H1 (cell line): ENCODE data around the gene PAX6. TPM values are rescaled to one million over a fixed set of nuclear protein-coding genes. Genes with fewer than 3 reads are reported as not detected.

Experiments
- CTCF ChIA-PET: fragments of 300-600 bp; sonication (Branson Sonifier 250); formaldehyde crosslinking; loops from one replicate; lab custom pipeline; 2021; ENCODE audit not compliant: partially characterized antibody; lab: Charles Lee
- POLR2A ChIA-PET: fragments of 300-600 bp; sonication (Branson Sonifier 250); formaldehyde crosslinking; loops from one replicate; lab custom pipeline; 2021; ENCODE audit warnings: inconsistent platforms; ENCODE audit not compliant: partially characterized antibody; lab: Charles Lee
- DNase-seq, 2 experiments: peaks; one replicate each; pipeline versions ENCODE4 v3.0.0 to v3.0.0-alpha.2; 2010 to 2022; ENCODE audit warnings: low spot score in 2 of 2, low read depth in 1 of 2, mixed read lengths in 1 of 2
- FAIRE-seq: peaks from 2 replicates; lab custom pipeline; 2011; peaks lifted over from hg19 to GRCh38; lab: Jason Lieb, UNC
- H2AFZ ChIP-seq: 2 replicates; pipeline ENCODE4 v1.8.1; 2012; ENCODE audit warnings: low read length, inconsistent platforms
- H2AK5ac ChIP-seq: 2 replicates; pipeline ENCODE4 v1.6.1; 2013; ENCODE audit warnings: low read depth, low read length
- H2BK120ac ChIP-seq: replicated peaks from 2 replicates; pipeline ENCODE3; 2013; ENCODE audit warnings: low read depth, low read length, inconsistent platforms
- H2BK12ac ChIP-seq: 2 replicates; pipeline ENCODE4 v1.6.1; 2013; ENCODE audit warnings: low read depth, low read length
- H2BK15ac ChIP-seq: 2 replicates; pipeline ENCODE4 v1.6.1; 2013; ENCODE audit warnings: low read length
- H2BK20ac ChIP-seq: 2 replicates; pipeline ENCODE4 v1.6.1; 2013; ENCODE audit warnings: low read length
- H2BK5ac ChIP-seq: 2 replicates; pipeline ENCODE4 v1.6.1; 2013; ENCODE audit warnings: low read depth, low read length
- H3K14ac ChIP-seq: 2 replicates; pipeline ENCODE4 v1.6.1; 2013; ENCODE audit warnings: inconsistent platforms; ENCODE audit not compliant: insufficient read length
- H3K18ac ChIP-seq: 2 replicates; pipeline ENCODE4 v1.6.1; 2013; ENCODE audit warnings: low read length; ENCODE audit errors: extremely low read depth
- H3K23ac ChIP-seq: 2 replicates; pipeline ENCODE4 v1.6.1; 2013; ENCODE audit warnings: inconsistent platforms; ENCODE audit not compliant: insufficient read length
- H3K23me2 ChIP-seq: 2 replicates; pipeline ENCODE4 v1.6.1; 2013; ENCODE audit warnings: low read depth, low read length
- H3K27ac ChIP-seq: 2 replicates; pipeline ENCODE4 v1.6.1; 2011; ENCODE audit warnings: low read depth, low read length, inconsistent platforms
- H3K27me3 ChIP-seq, 4 experiments: replicated peaks in 1 of 4; 1 replicate in 1 of 4; 2 replicates in 3 of 4; pipeline versions ENCODE4 v1.6.1 to v1.8.1; 2011 to 2013; ENCODE audit warnings: low read length in 3 of 4, mild to moderate bottlenecking in 3 of 4, inconsistent platforms in 2 of 4, mixed read lengths in 2 of 4, moderate library complexity in 1 of 4; ENCODE audit not compliant: control insufficient read depth in 3 of 4, insufficient read depth in 3 of 4; ENCODE audit errors: extremely low read depth in 1 of 4
- H3K36me3 ChIP-seq, 4 experiments: 2 replicates each; pipeline versions ENCODE4 v1.6.1 to v1.8.1; 2011 to 2013; ENCODE audit warnings: mild to moderate bottlenecking in 4 of 4, low read length in 3 of 4, moderate library complexity in 2 of 4, control low read depth in 1 of 4, inconsistent platforms in 1 of 4; ENCODE audit not compliant: insufficient read depth in 4 of 4, control insufficient read depth in 2 of 4
- H3K4ac ChIP-seq: replicated peaks from 2 replicates; pipeline ENCODE3; 2013; ENCODE audit warnings: low read length, low read depth, mixed read lengths, inconsistent platforms; ENCODE audit not compliant: insufficient read length
- H3K4me1 ChIP-seq, 4 experiments: replicated peaks in 1 of 4; 1 replicate in 1 of 4; 2 replicates in 3 of 4; pipeline versions ENCODE4 v1.6.1 to v1.8.1; 2011 to 2013; ENCODE audit warnings: low read length in 3 of 4, inconsistent platforms in 2 of 4, mixed read lengths in 1 of 4; ENCODE audit not compliant: insufficient read depth in 4 of 4, control insufficient read depth in 3 of 4
- H3K4me2 ChIP-seq, 2 experiments: 2 replicates each; pipeline versions ENCODE4 v1.6.1 to v1.8.1; 2011 to 2013; ENCODE audit warnings: low read depth in 2 of 2, low read length in 2 of 2, control low read depth in 1 of 2, inconsistent platforms in 1 of 2, mild to moderate bottlenecking in 1 of 2; ENCODE audit not compliant: insufficient read depth in 1 of 2
- H3K4me3 ChIP-seq, 4 experiments: fragments of 200-600, 300-600 bp in 1 of 4; sonication (generic), shearing (Covaris generic), sonication (Bioruptor Twin) in 1 of 4; 2 replicates each; pipeline versions ENCODE4 v1.5.1 to v1.8.1; 2011 to 2016; ENCODE audit warnings: low read length in 4 of 4, low read depth in 3 of 4, control low read depth in 2 of 4, inconsistent platforms in 2 of 4, mild to moderate bottlenecking in 2 of 4, mixed read lengths in 1 of 4, moderate library complexity in 1 of 4; ENCODE audit not compliant: insufficient read depth in 2 of 4; ENCODE audit errors: extremely low read depth in 1 of 4
- H3K56ac ChIP-seq: replicated peaks from 2 replicates; pipeline ENCODE3; 2013; ENCODE audit warnings: low read depth, mild to moderate bottlenecking, mixed read lengths, low read length, inconsistent platforms; ENCODE audit not compliant: insufficient read length
- H3K79me1 ChIP-seq: 2 replicates; pipeline ENCODE4 v1.6.1; 2013; ENCODE audit warnings: low read depth, low read length, control low read depth
- H3K79me2 ChIP-seq, 2 experiments: 2 replicates each; pipeline versions ENCODE4 v1.6.1 to v1.8.1; 2012 to 2013; ENCODE audit warnings: low read length in 2 of 2, mild to moderate bottlenecking in 2 of 2, inconsistent platforms in 1 of 2; ENCODE audit not compliant: insufficient read depth in 2 of 2, control insufficient read depth in 1 of 2
- H3K9ac ChIP-seq, 4 experiments: replicated peaks in 1 of 4; 1 replicate in 1 of 4; 2 replicates in 3 of 4; pipeline versions ENCODE4 v1.6.1 to v1.8.1; 2011 to 2013; ENCODE audit warnings: low read depth in 3 of 4, low read length in 3 of 4, control low read depth in 2 of 4, mild to moderate bottlenecking in 2 of 4, moderate library complexity in 2 of 4, inconsistent platforms in 1 of 4; ENCODE audit errors: extremely low read depth in 1 of 4
- H3K9me3 ChIP-seq, 2 experiments: 2 replicates each; pipeline versions ENCODE4 v1.6.1 to v1.8.1; 2012 to 2013; ENCODE audit warnings: mild to moderate bottlenecking in 2 of 2, moderate library complexity in 2 of 2, control low read depth in 1 of 2, inconsistent platforms in 1 of 2, low read depth in 1 of 2, low read length in 1 of 2, mixed read lengths in 1 of 2; ENCODE audit not compliant: insufficient read depth in 2 of 2
- H4K20me1 ChIP-seq, 2 experiments: replicated peaks in 1 of 2; 2 replicates each; pipeline versions ENCODE3 to v1.8.1; 2011 to 2013; ENCODE audit warnings: inconsistent platforms in 2 of 2, low read length in 2 of 2, mild to moderate bottlenecking in 1 of 2; ENCODE audit not compliant: insufficient read depth in 2 of 2, control insufficient read depth in 1 of 2
- H4K5ac ChIP-seq: 2 replicates; pipeline ENCODE4 v1.6.1; 2013; ENCODE audit warnings: low read length, low read depth, mixed read lengths, inconsistent platforms; ENCODE audit not compliant: insufficient read length
- H4K8ac ChIP-seq: 2 replicates; pipeline ENCODE4 v1.8.0; 2013; ENCODE audit warnings: mild to moderate bottlenecking, moderate library complexity, low read length, inconsistent platforms; ENCODE audit not compliant: insufficient read depth; ENCODE audit errors: extremely low read depth
- H4K91ac ChIP-seq: replicated peaks from 2 replicates; pipeline ENCODE3; 2013; ENCODE audit warnings: low read length, mixed read lengths, inconsistent platforms; ENCODE audit not compliant: insufficient read length
- ATF2 ChIP-seq: IDR thresholded peaks from 2 replicates; pipeline ENCODE4 v1.6.1; 2012; ENCODE audit warnings: low read length, inconsistent platforms
- EZH2 ChIP-seq: fragments of 200-600 bp; sonication (generic); IDR thresholded peaks from 2 replicates; pipeline ENCODE4 v1.7.1; 2012; ENCODE audit warnings: low read depth, mild to moderate bottlenecking, moderate library complexity, low read length, inconsistent platforms; ENCODE audit not compliant: severe bottlenecking
- SUZ12 ChIP-seq: fragments of 200-600 bp; sonication (generic); IDR thresholded peaks from 2 replicates; pipeline ENCODE4 v1.6.1; 2012; ENCODE audit warnings: mild to moderate bottlenecking, inconsistent platforms, low read length, moderate library complexity, mixed read lengths
- YY1 ChIP-seq: IDR thresholded peaks from 2 replicates; pipeline ENCODE4 v1.6.1; 2011; ENCODE audit warnings: low read depth, mild to moderate bottlenecking, low read length
- WGBS, 2 experiments: shearing (Covaris generic) in 1 of 2; methylation state at CpG; one replicate each; pipeline versions ENCODE4 v1.1.6 to v1.1.7; 2013 to 2015; ENCODE audit warnings: low lambda C conversion rate in 2 of 2, mixed read lengths in 2 of 2, inconsistent platforms in 1 of 2, low coverage in 1 of 2, missing lambda C conversion rate in 1 of 2; ENCODE audit not compliant: insufficient replicate concordance in 2 of 2, insufficient coverage in 1 of 2, insufficient read length in 1 of 2; ENCODE audit errors: extremely low coverage in 1 of 2, missing lambda C conversion rate in 1 of 2; 5-methylcytosine and 5-hydroxymethylcytosine counted together
- polyA plus RNA-seq, 7 experiments: library from polyadenylated mRNA; depleted of rRNA in 3 of 7; stranded (reverse) in 5 of 7; unstranded in 2 of 7; fragments of >200 nt in 5 of 7; fragments of 200-250 nt in 2 of 7; gene quantifications; 1 replicate in 5 of 7; 2 replicates in 1 of 7; 4 replicates in 1 of 7; pipeline versions ENCODE4 v1.2.1 to v1.2.3, GENCODE V29; 2011 to 2013; ENCODE audit warnings: missing spikeins in 2 of 7, mixed read lengths in 2 of 7
- total RNA-seq: library from RNA; stranded (reverse); fragmentation: NEBNext Ultra II Directional; extraction: Animal tissue kit (Norgen Biotek cat#: 25700); gene quantifications from 2 replicates; pipeline ENCODE4 v1.2.1, GENCODE V29; 2021

PAX6 gene
- total and polyA plus RNA-seq, 2 of the 8 experiments (the other 6 are each of a cell fraction or from before 2014, with no cell fraction given), result 0.30 to 0.65 TPM

- H2BK5ac ChIP-seq, result no peak overlapping the region
- H3K27ac ChIP-seq, result no peak overlapping the region
- H4K20me1 ChIP-seq, result peaks cover 0 to 31% of the 10 kb centered on the region in 2 experiments
- no peak overlapping the region for H3K14ac ChIP-seq
- peak overlapping the region; percentile 78; the same call in 1 of the 2 replicates for H2BK12ac ChIP-seq
- peaks cover 7% of the 10 kb centered on the region; the same call in 1 of the 2 replicates for H3K23me2 ChIP-seq
- H2AK5ac ChIP-seq, result no peak overlapping the region
- H4K5ac ChIP-seq, result no peak overlapping the region
- no peak overlapping the region; the same call in 1 of the 2 replicates for H2BK15ac ChIP-seq
- TF ChIP-seq EZH2, result peak; percentile 85
- TF ChIP-seq SUZ12, result peak; percentile 80; the same call in 1 of the 2 replicates
- no peak for TF ChIP-seq ATF2
- TF ChIP-seq YY1, result no peak
- TF ChIP-seq, all 59 proteins: peak for 2
- H3K4me2 ChIP-seq, result peak overlapping the region; percentile 97 to 99
- H3K4me1 ChIP-seq, result peaks cover 21 to 37% (median 23%) of the 10 kb centered on the region in 4 experiments
- H3K9me3 ChIP-seq, result no peaks in the 10 kb centered on the region
- ChIA-PET CTCF (interaction anchor here (1.1 to 6.7 kb wide), 11 partner anchors 9 to 393 kb away, joined by 4 to 59 read pairs (median 7); no protein-coding TSS in a partner anchor), POLR2A (interaction anchor here (1.0 to 3.0 kb wide), 7 partner anchors 9 to 71 kb away, joined by 3 to 10 read pairs (median 7); no protein-coding TSS in a partner anchor)
- no peaks in the 10 kb centered on the region for H3K79me2 ChIP-seq
- H3K4me3 ChIP-seq, result peak overlapping the region in 3 of 4 experiments; percentile 4 to 62 (median 54); a peak in 4 of 8 replicates
- no peak overlapping the region for H3K23ac ChIP-seq
- H3K27me3 ChIP-seq, result peaks cover 79 to 95% (median 91%) of the 10 kb centered on the region in 4 experiments
- no peak overlapping the region for H3K9ac ChIP-seq
- no peak overlapping the region for H4K8ac ChIP-seq
- no peaks in the 10 kb centered on the region; a peak in 1 of 8 replicates for H3K36me3 ChIP-seq
- WGBS, 2 experiments, result 5% methylated on average over 44 of the region's 48 CpGs; no CpG with 5 or more reads in 1 of the 2 experiments
- H2BK20ac ChIP-seq, result no peak overlapping the region
- H4K91ac ChIP-seq, result no peak overlapping the region
- no peak overlapping the region for H2BK120ac ChIP-seq
- FAIRE-seq (no peak), DNase-seq (no peak)
- H3K4ac ChIP-seq, result no peak overlapping the region
- no peak overlapping the region for H3K18ac ChIP-seq
- H3K56ac ChIP-seq, result no peak overlapping the region
- no peak overlapping the region for H2AFZ ChIP-seq
- no peaks in the 10 kb centered on the region for H3K79me1 ChIP-seq
Observed at GRCh38 chr11:31799435-31800397, 11.4 kb downstream of the PAX6 start.
